ENCODE measurements around the gene OR6K3. TPM values are rescaled to one million over a fixed set of nuclear protein-coding genes. Genes with fewer than 3 reads are reported as not detected.

OR6K3 gene
- total RNA-seq, 1 experiment from 2014 or later = not detected

DNA sequence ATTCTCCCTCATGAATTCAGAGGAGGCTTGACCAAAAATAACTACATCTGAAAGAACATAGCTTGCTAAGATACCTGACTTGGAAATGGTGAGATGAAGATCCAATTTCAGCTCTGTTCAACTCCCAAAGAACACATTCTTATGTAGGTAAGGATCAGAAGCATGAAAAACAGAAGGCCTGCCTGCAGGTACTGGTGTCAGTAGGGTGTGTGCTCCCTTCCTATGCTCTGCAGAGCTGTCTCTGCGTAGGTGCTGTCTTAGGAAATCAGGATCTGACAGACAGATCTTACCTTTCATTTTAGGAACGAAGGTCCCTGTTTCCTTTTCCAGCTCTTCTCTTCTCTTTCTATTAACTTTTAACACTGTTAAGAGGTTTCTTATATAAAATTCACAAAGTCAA, 14.4 kb downstream of the OR6K3 start:
- in situ Hi-C loops (cut with HindIII; ENCODE audit: low pct_unique_long_range_greater_than_20kb, low sequenced_read_pairs) = no loop called here
- no peak overlapping the region for H3K4me3 ChIP-seq (ENCODE audit: low read depth in 2 of 2, low read length in 2 of 2)
- H3K27me3 ChIP-seq (ENCODE audit: control insufficient read depth, insufficient read depth, low read length) = no peaks in the 10 kb centered on the region
- CTCF ChIA-PET = no interaction called here
- no peaks in the 10 kb centered on the region for H3K9me3 ChIP-seq (ENCODE audit: control insufficient read depth, insufficient read depth, low read depth, low read length)
- BruUV-seq (replicated peaks) = no TSS peak
- H3K27ac ChIP-seq (ENCODE audit: low read length) = no peak overlapping the region
- no peaks in the 10 kb centered on the region for H3K36me3 ChIP-seq (ENCODE audit: control insufficient read depth, insufficient read depth, low read length)
- ATAC-seq (no peak), DNase-seq (ENCODE audit: low read depth, low spot score) (no peak)
- TF ChIP-seq SIN3A (IDR thresholded peaks at IDR 0.05; ENCODE audit: borderline replicate concordance, insufficient read depth, low read depth, low read length) = no peak
- no peak for TF ChIP-seq POLR2AphosphoS5 (IDR thresholded peaks at IDR 0.05; ENCODE audit: low read depth, low read length)
- TF ChIP-seq, protein P1, sequence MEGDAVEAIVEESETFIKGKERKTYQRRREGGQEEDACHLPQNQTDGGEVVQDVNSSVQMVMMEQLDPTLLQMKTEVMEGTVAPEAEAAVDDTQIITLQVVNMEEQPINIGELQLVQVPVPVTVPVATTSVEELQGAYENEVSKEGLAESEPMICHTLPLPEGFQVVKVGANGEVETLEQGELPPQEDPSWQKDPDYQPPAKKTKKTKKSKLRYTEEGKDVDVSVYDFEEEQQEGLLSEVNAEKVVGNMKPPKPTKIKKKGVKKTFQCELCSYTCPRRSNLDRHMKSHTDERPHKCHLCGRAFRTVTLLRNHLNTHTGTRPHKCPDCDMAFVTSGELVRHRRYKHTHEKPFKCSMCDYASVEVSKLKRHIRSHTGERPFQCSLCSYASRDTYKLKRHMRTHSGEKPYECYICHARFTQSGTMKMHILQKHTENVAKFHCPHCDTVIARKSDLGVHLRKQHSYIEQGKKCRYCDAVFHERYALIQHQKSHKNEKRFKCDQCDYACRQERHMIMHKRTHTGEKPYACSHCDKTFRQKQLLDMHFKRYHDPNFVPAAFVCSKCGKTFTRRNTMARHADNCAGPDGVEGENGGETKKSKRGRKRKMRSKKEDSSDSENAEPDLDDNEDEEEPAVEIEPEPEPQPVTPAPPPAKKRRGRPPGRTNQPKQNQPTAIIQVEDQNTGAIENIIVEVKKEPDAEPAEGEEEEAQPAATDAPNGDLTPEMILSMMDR (IDR thresholded peaks at IDR 0.05) = no peak
- TF ChIP-seq, protein P2, sequence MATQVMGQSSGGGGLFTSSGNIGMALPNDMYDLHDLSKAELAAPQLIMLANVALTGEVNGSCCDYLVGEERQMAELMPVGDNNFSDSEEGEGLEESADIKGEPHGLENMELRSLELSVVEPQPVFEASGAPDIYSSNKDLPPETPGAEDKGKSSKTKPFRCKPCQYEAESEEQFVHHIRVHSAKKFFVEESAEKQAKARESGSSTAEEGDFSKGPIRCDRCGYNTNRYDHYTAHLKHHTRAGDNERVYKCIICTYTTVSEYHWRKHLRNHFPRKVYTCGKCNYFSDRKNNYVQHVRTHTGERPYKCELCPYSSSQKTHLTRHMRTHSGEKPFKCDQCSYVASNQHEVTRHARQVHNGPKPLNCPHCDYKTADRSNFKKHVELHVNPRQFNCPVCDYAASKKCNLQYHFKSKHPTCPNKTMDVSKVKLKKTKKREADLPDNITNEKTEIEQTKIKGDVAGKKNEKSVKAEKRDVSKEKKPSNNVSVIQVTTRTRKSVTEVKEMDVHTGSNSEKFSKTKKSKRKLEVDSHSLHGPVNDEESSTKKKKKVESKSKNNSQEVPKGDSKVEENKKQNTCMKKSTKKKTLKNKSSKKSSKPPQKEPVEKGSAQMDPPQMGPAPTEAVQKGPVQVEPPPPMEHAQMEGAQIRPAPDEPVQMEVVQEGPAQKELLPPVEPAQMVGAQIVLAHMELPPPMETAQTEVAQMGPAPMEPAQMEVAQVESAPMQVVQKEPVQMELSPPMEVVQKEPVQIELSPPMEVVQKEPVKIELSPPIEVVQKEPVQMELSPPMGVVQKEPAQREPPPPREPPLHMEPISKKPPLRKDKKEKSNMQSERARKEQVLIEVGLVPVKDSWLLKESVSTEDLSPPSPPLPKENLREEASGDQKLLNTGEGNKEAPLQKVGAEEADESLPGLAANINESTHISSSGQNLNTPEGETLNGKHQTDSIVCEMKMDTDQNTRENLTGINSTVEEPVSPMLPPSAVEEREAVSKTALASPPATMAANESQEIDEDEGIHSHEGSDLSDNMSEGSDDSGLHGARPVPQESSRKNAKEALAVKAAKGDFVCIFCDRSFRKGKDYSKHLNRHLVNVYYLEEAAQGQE (IDR thresholded peaks at IDR 0.05; ENCODE audit: insufficient read depth in 1 of 2, low read depth in 2 of 2, low read length in 1 of 2) = no peak
- TF ChIP-seq TCF7L2 (IDR thresholded peaks at IDR 0.05; ENCODE audit: low read depth, low read length) = no peak
- POLR2A ChIA-PET = no interaction called here
- intact Hi-C loops (cut with micrococcal nuclease; ENCODE audit: unreplicated experiment) = no loop called here
- no peaks in the 10 kb centered on the region for H3K4me1 ChIP-seq (ENCODE audit: control insufficient read depth, insufficient read depth, low read length)

DNA sequence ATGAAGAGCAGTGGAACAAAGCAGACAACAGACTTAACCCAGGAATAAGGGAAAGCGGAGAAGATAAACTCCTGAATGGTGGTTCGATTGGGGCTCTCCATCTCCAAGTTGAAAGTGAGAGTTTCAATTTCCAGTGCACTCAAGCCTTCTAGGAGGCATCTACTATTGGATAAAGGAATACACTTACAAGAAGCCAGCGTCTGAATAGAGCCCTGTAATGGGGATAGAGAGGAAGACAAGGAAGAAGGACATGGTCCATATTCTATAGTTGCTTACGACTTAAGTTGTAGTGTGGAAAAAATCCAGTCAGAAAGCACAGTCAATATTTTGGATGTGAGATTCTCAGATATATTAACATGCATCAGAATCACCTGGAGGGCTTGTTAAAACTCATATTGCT, 20.0 kb downstream of the OR6K3 start, which contains the start of gene OR6K2:
TSS of gene OR6K2 (minus strand) at position 101 of the 400 bp plus-strand sequence. CDS start at position 101, 0 bp downstream.
- BruUV-seq (replicated peaks) = no TSS peak
- Histone ChIP-seq H3K9me3 (ENCODE audit: control insufficient read depth, insufficient read depth, low read depth, low read length) (no peaks in the 10 kb centered on the region), H3K36me3 (ENCODE audit: control insufficient read depth, insufficient read depth, low read length) (no peaks in the 10 kb centered on the region), H3K4me3 (ENCODE audit: low read depth in 2 of 2, low read length in 2 of 2) (no peak within 1 kb of the TSS), H3K27ac (ENCODE audit: low read length) (no peak within 1 kb of the TSS), H3K27me3 (ENCODE audit: control insufficient read depth, insufficient read depth, low read length) (no peaks in the 10 kb centered on the region), H3K4me1 (ENCODE audit: control insufficient read depth, insufficient read depth, low read length) (no peaks in the 10 kb centered on the region)
- TF ChIP-seq TCF7L2 (IDR thresholded peaks at IDR 0.05; ENCODE audit: low read depth, low read length) = no peak
- TF ChIP-seq, protein P1 (IDR thresholded peaks at IDR 0.05) = no peak
- TF ChIP-seq, protein P2 (IDR thresholded peaks at IDR 0.05; ENCODE audit: insufficient read depth in 1 of 2, low read depth in 2 of 2, low read length in 1 of 2) = no peak
- no peak for TF ChIP-seq SIN3A (IDR thresholded peaks at IDR 0.05; ENCODE audit: borderline replicate concordance, insufficient read depth, low read depth, low read length)
- no peak for TF ChIP-seq POLR2AphosphoS5 (IDR thresholded peaks at IDR 0.05; ENCODE audit: low read depth, low read length)
- no peak for ATAC-seq
- POLR2A ChIA-PET = no interaction called here
- CTCF ChIA-PET = no interaction called here
- intact Hi-C loops (cut with micrococcal nuclease; ENCODE audit: unreplicated experiment) (no loop called here), in situ Hi-C loops (cut with HindIII; ENCODE audit: low pct_unique_long_range_greater_than_20kb, low sequenced_read_pairs) (no loop called here)
- DNase-seq (ENCODE audit: low read depth, low spot score) = no peak

All from Panc1 (cell line).